T-helper 1 cell (primary cell): ENCODE data around the gene FAM181A.
A peak's percentile ranks its signal among the peaks of the same experiment; 100 is the strongest.

Experiments used
- DNase-seq, 5 donors: peaks; one replicate each; pipeline ENCODE4 v3.0.0-alpha.2; 2012 to 2020

FAM181A gene

GRCh38 chr14:93903342-93904184, 23.6 kb upstream of the FAM181A start:
- no peak for DNase-seq

GRCh38 chr14:93905623-93906022, 21.5 kb upstream of the FAM181A start:
- DNase-seq, result no peak

DNA sequence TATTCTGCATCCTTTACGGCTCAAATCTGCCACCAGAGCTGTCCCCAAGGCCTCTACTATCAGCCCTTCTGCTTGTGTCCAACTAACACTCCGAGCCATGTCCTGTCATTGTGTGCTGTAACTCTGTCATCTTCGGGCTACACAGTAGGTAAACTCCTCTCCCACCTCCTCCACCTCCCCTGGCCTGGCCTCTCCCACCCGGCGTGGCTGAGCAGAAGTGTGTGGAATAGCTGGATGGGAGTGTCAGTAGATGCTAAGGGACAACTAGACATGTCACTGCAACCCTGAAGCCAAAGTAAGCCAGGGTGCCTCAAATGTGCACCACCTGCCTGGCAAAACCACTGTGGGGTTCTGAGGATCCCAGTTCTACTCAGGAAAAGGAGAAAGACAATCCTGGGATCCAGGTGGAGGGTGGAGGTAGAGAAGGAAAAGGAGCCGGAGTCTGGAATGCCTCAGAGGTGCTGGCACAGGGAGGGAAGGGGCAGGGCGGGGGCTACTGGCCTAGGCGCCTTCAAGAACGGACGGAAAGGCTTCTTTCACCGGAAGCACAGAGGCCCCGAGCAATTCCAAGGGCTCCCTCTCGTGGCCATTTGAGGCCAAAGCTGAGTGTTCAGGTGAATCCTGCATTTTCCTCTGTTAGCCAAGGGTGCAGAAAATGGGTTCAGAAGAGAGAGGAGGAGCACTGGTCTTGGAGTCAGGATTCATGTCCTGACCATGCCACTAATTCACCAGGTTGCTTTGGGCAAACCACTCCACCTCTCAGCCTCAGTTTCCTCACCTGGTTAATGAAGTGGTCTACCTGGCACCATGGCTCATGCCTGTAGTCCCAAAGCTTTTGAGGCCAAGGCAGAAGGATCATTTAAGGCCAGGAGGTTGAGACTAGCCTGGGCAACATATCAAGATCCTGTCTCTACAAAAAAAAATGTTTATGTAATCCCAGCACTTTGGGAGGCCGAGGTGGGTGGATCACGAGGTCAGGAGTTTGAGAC, 20.5 kb upstream of the FAM181A start:
- peak in 3 of 5 donors; percentile 22 to 69 (median 39) for DNase-seq

DNA sequence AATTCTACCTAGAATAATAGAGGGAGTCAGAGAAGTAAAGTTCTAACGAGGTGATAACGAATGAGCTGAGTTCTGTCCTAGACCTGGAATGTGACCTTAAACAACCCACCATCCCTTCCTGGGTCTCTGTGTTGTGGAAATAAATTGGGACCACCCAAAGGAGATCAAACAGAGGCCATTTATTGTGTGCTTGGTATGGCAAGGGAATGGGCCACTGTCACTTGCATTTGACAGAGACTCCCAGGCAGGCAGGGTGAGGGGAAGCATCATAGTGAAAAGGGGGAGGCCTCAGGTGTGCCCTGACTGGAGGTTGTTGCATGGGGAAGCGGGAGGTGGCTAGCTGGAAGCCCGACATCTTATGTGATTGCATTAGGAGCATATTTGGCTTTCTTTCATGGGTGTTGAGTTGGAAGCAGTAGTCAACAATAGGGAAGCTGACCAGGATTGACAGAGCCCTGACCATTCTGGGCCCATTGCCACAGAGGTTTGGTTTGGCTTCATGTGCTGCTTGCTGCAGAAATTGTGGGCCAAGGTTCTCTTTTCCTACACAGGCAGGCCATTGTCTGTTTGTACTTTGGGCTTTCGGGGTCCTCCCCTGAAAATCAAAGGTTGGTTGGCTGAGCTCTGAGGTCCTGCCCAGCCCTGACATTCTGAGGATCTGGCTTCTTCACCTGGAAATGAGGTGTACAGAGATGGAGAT, 17.6 kb upstream of the FAM181A start:
- no peak for DNase-seq

- no peak for DNase-seq
Measured at GRCh38 chr14:93911975-93912615, 15.0 kb upstream of the FAM181A start.

DNA sequence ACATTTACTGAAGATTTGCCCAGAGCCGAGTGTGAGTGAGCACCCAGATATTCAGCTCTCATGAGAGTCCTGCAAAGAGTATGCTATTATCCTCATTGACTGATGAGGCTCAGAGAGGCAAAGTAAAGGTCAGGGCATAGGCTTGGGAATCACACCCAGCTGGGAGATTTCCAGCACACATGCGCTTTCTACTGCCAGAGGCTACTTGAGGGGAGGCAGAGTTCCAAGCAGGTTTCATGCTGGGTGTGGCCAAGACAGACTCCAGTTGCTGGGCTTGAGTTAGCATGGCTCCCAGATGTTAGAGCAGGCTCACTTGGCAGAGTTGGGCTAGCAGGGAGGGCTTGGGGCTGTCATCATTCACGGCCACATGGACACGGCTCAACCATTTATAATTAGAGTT, 14.4 kb upstream of the FAM181A start:
- DNase-seq, result no peak

GRCh38 chr14:93914278-93914677, 12.9 kb upstream of the FAM181A start:
- DNase-seq, result peak in 1 of 5 donors; percentile 74

DNA sequence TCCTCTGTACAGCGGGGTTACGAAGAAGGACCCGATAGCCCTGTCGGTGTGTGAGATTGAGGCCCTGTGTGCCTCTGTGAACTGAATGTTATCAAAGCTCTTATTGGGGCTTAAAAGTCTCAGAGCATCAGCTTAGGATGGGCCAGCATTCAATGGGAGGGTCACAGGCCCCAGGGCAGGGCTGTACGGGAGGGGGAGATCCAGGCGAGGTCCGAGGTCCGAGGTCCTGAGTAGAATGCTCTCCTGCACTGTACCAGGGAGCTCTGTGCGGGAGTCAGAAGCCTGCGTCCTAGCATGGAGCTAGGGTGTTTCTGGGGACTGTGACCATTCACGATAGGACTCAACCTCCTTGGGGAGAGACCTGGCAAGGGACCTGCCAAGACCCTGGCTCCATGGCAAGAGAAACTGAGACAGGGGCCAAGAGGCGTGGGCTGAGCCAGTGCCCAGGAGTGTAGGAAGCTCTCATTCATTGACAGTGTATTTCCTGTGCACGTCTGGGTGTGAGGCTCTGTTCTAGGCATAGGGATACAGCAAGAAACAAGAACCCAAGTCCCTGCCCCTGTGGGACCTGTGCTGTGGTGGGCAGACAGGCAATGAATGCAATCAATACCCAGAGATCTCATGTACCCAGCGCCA, 12.0 kb upstream of the FAM181A start:
- no peak for DNase-seq

DNA sequence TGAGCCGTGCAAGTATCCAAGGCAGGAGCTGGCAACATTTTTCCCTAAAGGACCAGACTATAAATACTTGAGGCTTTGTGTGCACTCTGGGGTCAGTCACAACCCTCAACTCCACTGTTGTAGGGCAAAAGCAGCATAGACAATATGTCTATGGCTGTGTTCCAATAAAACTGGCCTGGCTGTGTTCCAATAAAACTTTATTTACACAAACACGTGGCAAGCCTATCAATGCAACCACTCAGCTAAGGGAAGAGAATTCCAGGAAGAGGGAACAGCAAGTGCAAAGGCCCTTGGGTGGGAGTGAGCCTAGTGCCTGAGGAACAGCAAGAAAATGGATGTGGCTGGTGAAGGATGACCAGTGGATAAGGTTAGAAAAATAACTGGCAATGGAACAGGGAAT, 11.3 kb upstream of the FAM181A start:
- DNase-seq, result no peak

GRCh38 chr14:93916498-93916897, 10.6 kb upstream of the FAM181A start:
- no peak for DNase-seq

GRCh38 chr14:93917141-93917540, 10.0 kb upstream of the FAM181A start:
- no peak for DNase-seq

DNA sequence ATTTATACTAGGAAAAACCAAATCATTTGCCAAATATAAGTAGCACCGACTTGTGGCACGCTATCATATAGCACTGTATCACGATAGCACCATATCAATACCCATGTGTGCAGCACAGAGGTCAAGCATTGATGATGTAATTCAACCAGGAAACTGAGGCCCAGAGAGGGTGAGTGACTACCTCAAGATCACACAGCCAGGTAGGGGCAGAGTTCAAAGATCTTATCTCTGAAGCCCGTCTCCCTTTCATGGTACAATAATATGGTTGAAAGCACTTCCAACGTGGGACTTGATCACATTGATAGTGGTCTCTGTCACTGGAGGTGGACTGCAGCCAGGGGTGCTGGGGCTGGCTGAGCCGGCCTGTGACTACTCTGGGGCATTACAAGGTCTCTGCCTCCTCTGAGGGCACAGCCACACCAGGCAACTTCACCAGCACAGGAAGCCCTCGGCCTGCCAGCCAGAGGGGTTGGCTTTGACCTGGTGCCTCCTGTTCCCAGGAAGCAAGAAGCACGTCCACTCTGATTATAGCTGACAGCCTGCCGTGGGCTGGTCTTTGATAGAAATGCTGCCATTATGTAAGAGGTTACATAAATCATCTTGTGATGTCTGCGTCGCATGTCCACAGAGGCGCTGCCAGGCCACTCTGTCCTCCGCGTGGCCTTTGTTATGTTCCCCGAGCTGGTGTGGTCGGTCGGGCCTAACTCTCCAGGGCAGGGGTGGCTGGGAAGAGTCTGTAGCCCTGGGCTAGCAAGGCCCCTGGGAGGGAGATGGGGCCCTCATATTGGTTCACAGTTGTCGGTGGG, 5.9 kb upstream of the FAM181A start:
- no peak for DNase-seq

DNA sequence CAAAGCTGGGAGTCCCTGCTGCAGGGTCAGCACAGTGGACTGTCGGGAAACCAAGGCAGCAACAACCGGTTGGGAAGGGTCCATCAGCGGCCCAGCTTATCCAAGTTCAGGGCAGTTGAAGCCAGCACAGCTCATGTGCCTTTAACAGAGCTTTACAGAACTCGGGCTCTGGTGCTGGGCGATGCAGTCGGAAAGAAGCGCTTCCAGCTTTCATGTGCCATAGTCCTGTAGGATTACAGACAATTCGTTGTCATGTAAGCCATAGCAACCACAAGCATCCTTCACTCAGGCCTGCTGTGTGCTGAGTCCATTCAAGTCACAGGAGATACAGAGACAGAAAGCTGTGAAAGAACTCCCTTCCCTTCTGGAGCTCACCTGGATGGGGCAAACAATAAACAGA, 3.5 kb upstream of the FAM181A start:
- no peak for DNase-seq

GRCh38 chr14:93924592-93925355, 2.4 kb upstream of the FAM181A start:
- no peak for DNase-seq

GRCh38 chr14:93925374-93925895, 1.7 kb upstream of the FAM181A start:
- no peak for DNase-seq

- no peak for DNase-seq
Measured at GRCh38 chr14:93926245-93926872, 785 bp upstream of the FAM181A start.

DNA sequence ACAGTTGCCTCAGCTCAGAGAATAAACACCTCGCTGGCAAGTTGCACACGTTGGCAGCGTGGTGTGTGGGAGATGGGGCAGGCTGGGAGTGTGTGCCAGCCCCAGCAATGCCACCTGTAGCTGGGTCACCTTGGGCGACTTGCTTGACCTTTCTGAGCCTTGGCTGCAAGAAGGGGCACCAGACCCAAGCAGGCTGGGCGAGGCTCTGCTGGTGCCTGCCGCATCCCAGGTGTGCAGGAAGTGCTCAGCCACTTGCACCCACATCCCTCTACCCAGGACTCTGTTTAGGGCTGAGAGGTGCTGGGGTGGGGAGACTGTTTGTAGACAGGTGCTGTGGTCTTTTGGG, 629 bp downstream of the FAM181A start:
- no peak for DNase-seq

DNA sequence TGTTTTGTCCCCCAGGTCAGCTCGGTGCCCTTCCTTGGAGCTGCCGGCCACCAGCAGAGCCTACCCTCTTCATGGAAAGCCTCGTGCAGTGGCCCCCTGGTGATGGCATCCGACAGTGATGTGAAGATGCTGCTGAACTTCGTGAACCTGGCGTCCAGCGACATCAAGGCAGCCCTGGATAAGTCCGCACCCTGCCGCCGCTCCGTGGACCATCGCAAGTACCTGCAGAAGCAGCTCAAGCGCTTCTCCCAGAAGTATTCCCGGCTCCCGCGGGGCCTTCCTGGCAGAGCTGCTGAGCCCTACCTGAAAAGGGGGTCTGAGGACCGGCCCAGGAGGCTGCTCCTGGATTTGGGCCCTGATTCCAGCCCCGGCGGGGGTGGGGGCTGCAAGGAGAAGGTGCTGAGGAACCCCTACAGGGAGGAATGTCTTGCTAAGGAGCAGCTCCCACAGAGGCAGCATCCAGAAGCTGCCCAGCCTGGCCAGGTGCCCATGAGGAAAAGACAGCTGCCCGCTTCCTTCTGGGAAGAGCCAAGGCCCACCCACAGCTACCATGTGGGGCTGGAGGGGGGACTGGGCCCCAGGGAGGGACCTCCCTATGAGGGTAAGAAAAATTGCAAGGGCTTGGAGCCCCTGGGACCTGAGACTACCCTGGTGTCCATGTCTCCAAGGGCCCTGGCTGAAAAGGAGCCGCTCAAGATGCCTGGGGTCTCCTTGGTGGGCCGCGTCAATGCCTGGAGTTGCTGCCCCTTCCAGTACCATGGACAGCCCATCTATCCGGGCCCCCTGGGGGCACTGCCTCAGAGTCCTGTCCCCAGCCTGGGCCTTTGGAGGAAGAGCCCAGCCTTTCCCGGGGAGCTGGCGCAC, 1.3 kb downstream of the FAM181A start:
- no peak for DNase-seq
